Body of pancreas (tissue), 4 donors: ENCODE data around the gene C1orf115.

Source experiments
- POLR2A ChIP-seq, 3 donors: fragments of 450-650 bp; IDR thresholded peaks; one replicate each; pipeline ENCODE4 v1.6.1; 2016; ENCODE audit warnings: antibody characterized with exemption in 3 of 3, mild to moderate bottlenecking in 2 of 3
- TF ChIP-seq, protein P1 (sequence below), 7 experiments: fragments of 450-650 bp in 4 of 7; fragments of 200-600 bp in 3 of 7; sonication (generic) in 3 of 7; IDR thresholded peaks; one replicate each; pipeline ENCODE4 v1.5.1; 2016 to 2019; ENCODE audit warnings: antibody characterized with exemption in 7 of 7

DNA sequence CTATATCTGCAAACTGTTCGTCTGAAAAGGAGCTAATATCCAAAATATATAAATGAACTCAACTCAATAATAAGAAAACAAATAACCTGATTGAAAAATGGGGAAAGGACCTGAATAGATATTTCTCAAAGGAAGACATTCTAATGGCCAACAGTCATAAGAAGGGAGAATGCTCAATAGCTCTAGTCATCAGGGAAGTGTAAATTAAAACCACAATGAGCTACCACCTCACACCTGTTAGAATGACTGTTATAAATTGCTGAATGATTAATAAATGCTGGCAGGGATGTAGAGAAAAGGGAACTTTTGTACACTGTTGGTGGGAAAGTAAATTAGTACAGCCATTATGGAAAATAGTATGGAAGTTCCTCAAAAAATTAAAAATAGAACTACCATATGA, 21.2 kb upstream of the C1orf115 start:
- no peak for TF ChIP-seq POLR2A (IDR thresholded peaks at IDR 0.05)
- TF ChIP-seq, protein P1, sequence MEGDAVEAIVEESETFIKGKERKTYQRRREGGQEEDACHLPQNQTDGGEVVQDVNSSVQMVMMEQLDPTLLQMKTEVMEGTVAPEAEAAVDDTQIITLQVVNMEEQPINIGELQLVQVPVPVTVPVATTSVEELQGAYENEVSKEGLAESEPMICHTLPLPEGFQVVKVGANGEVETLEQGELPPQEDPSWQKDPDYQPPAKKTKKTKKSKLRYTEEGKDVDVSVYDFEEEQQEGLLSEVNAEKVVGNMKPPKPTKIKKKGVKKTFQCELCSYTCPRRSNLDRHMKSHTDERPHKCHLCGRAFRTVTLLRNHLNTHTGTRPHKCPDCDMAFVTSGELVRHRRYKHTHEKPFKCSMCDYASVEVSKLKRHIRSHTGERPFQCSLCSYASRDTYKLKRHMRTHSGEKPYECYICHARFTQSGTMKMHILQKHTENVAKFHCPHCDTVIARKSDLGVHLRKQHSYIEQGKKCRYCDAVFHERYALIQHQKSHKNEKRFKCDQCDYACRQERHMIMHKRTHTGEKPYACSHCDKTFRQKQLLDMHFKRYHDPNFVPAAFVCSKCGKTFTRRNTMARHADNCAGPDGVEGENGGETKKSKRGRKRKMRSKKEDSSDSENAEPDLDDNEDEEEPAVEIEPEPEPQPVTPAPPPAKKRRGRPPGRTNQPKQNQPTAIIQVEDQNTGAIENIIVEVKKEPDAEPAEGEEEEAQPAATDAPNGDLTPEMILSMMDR (IDR thresholded peaks at IDR 0.05) = no peak
